H1 (cell line): ENCODE data around the gene GGT5. TPM values are rescaled to one million over a fixed set of nuclear protein-coding genes. Genes with fewer than 3 reads are reported as not detected.

Experiments
- CHD7 ChIP-seq: fragments of 300-600 bp; sonication (generic); IDR thresholded peaks from 2 replicates; pipeline ENCODE4 v1.7.1; 2012; ENCODE audit warnings: low read length, moderate library complexity, mild to moderate bottlenecking, inconsistent platforms; ENCODE audit not compliant: insufficient replicate concordance
- SIN3A ChIP-seq, 2 experiments: IDR thresholded peaks in 1 of 2; conservative IDR thresholded peaks in 1 of 2; 2 replicates each; pipeline ENCODE4 v1.6.1; 2011 to 2012; ENCODE audit warnings: low read length in 2 of 2, improper control_type of control experiment in 1 of 2, low read depth in 1 of 2, mild to moderate bottlenecking in 1 of 2
- TAF7 ChIP-seq: optimal IDR thresholded peaks from 2 replicates; pipeline ENCODE3; 2011; ENCODE audit warnings: low read depth, mild to moderate bottlenecking, inconsistent platforms, low read length, moderate library complexity, borderline replicate concordance
- TCF12 ChIP-seq: IDR thresholded peaks from 2 replicates; pipeline ENCODE4 v1.6.1; 2011; ENCODE audit warnings: low read depth, mild to moderate bottlenecking, low read length
- polyA plus RNA-seq, 7 experiments: library from polyadenylated mRNA; depleted of rRNA in 3 of 7; stranded (reverse) in 5 of 7; unstranded in 2 of 7; fragments of >200 nt in 5 of 7; fragments of 200-250 nt in 2 of 7; gene quantifications; 1 replicate in 5 of 7; 2 replicates in 1 of 7; 4 replicates in 1 of 7; pipeline versions ENCODE4 v1.2.1 to v1.2.3, GENCODE V29; 2011 to 2013; ENCODE audit warnings: missing spikeins in 2 of 7, mixed read lengths in 2 of 7
- total RNA-seq: library from RNA; stranded (reverse); fragmentation: NEBNext Ultra II Directional; extraction: Animal tissue kit (Norgen Biotek cat#: 25700); gene quantifications from 2 replicates; pipeline ENCODE4 v1.2.1, GENCODE V29; 2021

Gene GGT5
- total and polyA plus RNA-seq, 2 of the 8 experiments (the other 6 are each of a cell fraction or from before 2014, with no cell fraction given) = 0.05 TPM; not detected in 1

DNA sequence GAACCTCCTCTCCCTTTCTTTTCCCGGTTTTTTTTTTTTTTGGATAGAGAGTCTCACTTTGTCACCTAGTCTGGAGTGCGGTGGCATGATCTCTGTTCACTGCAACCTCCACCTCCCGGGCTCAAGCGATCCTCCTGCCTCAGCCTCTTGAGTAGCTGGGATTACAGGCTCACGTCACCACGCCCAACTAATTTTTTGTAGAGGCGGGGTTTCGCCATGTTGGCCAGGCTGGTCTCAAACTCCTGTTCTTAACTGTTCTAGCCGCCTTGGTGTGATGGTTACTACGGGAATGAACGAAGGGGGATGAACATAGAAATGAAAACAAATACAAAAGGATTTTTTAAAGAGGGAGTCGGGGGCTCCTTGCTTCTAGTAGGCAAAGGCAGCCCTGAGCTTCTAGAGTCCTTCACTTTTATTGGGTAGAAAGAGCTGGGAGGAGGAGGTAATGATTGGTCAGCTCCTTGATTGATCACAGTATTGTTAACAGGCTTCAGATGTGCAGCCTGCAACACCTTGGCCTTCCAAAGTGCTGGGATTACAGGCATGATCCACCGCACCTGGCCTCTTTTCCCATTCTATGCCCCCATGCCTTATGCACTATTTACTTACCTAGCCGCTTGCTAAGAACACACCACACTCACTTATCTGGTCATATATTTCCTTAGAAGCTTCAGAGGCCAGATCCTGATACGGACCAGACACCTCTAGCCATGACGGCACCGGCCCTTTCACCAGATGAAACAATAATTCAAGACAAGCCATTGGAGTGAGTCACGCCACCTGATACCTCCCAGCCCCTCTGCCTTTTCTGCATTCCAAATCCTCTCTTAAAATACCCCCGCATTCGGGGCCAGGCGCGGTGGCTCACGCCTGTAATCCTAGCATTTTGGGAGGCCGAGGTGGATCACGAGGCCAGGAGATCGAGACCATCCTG, 42.9 kb downstream of the GGT5 start (continued):
- TF ChIP-seq CHD7 (no peak), SIN3A (conservative IDR thresholded peaks at IDR 0.05 in 1 of 2, IDR thresholded peaks at IDR 0.05 in 1 of 2; ENCODE audit: low read depth in 1 of 2, low read length in 2 of 2) (no peak), TAF7 (no peak), TCF12 (no peak)
